GM19372 (cell line): ENCODE data around the gene EYS.
"Not testable (repeated sequence)": the region's sequence is repeated elsewhere in the genome, so short reads cannot be mapped to it uniquely, and the experiment has no call there.

Experiments used
- ATAC-seq: cut with Tn5 transposase; IDR thresholded peaks from one replicate; pipeline ENCODE4 v1.9.1; 2021; ENCODE audit warnings: mild to moderate bottlenecking, low read depth, moderate library complexity; ENCODE audit not compliant: unreplicated experiment

EYS gene

DNA sequence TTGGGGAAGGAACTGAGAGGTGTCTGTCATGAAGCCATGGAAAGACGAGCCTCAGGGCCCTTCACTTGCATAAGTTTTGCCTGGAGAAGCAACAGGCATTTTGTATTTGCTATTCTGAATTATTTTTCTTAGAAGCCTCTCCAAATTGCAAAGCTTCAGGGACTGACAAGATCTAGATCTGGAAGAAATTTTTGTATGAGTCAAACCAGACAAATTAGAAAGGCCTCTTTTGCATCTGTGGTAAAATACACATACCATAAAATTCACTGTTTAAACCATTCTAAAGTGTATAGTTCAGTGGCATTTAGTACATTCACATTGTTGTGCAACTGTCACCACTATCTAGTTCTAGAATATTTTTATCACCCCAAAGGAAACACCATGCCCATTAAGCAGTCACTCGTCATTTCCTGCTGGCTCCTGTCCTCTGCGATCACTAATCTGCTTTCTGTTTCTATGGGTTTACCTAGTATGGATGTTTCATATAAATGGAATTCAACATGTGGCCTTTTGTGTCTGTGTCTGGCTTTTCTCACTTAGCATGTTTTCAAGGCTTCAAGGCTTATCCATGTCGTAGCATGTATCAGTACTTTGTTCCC is 1802.3 kb downstream of the EYS start:
- no peak for ATAC-seq

DNA sequence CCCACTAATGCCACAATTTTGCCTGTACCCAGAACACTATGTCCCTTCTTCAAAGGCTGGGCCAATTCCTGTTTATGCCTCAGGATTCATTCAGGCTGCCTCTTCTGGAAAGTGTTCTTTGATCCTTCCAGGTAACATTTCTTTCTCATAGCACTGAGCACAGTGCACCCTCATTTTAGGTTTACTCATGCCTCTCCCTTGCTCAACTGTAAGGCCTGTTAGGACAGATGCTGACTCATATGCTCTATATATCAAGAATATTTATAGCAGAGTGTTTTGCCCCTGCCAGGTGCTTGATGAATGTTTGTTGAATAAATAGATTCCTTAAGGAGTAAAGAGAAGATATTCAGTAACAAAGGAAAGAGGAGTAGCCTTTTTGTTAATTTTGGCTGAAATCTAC is 1807.5 kb downstream of the EYS start:
- ATAC-seq, result no peak

DNA sequence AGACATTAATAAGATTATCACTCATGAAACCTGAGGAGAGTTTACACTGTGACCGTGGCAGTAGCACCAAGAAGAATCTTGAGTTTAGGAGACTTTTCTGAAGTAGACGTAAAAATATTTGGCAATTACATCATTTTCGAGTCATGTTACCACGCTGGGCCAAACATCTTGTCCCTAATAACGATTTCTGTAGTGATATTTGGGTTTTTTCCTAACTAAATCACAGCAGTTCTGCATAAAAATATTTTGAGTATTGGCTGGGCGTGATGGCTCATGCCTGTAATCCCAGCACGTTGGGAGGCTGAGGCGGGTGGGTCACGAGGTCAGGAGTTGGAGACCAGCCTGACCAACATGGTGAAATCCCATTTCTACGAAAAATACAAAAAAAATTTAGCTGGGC is 1809.1 kb downstream of the EYS start:
- ATAC-seq, result no peak

DNA sequence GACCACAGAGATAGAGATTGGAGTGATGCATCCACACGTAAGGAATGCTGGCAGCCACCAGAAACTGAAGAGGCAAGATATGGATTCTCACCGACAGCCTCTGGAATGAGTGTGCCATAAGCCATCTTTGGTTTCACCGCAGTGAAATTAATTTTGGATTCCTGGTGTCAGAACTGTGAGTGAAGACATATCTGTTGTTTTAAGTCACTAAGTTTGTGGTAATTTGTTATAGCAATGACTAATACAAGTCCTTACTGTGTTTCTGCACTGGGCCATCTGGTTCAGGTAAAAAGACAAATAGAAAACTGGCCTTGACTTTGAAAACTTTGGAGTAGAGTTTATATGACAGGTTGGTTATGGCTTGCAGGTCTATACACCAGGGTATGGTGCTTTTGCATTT is 1809.6 kb downstream of the EYS start:
- ATAC-seq, result no peak

- ATAC-seq, result no peak
Measured at GRCh38 chr6:63888416-63888815, 1818.6 kb downstream of the EYS start.

DNA sequence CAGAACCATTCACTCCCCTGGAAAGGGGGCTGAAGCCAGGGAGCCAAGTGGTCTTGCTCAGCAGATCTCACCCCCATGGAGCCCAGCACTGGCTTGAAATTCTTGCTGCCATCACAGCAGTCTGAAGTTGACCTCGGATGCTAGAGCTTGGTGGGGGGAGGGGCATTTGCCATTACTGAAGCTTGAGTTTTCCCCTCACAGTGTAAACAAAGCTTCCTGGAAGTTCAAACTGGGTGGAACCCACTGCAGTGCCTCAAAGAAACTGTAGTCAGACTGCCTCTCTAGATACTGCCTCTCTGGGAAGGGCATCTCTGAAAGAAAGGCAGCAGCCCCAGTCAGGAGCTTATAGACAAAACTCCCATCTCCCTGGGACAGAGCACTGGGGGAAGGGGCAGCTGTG is 1819.2 kb downstream of the EYS start:
- ATAC-seq, result not testable (repeated sequence)

GRCh38 chr6:63887002-63887751 is 1819.8 kb downstream of the EYS start:
- ATAC-seq, result no peak

GRCh38 chr6:63886341-63886740 is 1820.7 kb downstream of the EYS start:
- no peak for ATAC-seq

DNA sequence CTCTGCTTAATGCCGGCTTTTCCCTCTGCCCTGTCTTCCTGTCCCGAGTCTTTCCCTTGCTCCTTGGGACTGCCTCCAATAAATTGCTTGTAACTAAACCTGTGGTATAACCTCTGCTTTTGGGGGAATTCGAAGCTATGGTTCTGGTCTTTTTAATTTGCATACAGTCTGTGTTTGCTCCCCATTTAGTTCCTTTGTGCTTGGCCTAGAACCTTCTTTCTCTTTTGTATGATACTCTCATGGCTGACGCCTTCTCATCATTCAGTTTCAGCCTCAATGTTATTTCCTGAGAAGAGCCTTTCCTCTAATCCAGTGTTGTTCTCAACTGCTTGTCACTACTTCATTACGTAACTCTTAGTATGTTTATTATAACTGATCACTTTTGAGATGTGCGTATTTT is 1823.4 kb downstream of the EYS start:
- ATAC-seq, result no peak

- ATAC-seq, result no peak
Measured at GRCh38 chr6:63882208-63882607, 1824.8 kb downstream of the EYS start.

DNA sequence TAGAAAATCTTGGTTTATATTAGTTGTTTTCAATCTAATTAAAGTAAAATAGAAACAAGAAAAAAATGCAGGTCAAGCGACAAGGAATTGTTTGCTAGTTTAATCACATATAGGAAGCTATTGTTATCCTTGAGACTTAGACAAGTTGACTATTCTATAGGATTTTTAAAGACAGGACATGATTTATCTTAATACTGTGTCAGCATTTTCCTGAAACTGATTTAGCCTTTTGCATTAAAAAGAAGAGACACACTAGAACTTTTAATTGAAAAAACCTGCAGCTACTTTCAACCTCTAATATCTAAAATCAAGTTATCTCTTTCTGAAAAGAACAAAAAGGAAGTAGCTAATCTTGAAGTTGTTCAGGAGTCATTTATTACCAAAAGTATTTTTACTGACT is 1825.2 kb downstream of the EYS start:
- ATAC-seq, result no peak

GRCh38 chr6:63872233-63872632 is 1834.8 kb downstream of the EYS start:
- no peak for ATAC-seq

GRCh38 chr6:63868351-63868750 is 1838.7 kb downstream of the EYS start:
- no peak for ATAC-seq

DNA sequence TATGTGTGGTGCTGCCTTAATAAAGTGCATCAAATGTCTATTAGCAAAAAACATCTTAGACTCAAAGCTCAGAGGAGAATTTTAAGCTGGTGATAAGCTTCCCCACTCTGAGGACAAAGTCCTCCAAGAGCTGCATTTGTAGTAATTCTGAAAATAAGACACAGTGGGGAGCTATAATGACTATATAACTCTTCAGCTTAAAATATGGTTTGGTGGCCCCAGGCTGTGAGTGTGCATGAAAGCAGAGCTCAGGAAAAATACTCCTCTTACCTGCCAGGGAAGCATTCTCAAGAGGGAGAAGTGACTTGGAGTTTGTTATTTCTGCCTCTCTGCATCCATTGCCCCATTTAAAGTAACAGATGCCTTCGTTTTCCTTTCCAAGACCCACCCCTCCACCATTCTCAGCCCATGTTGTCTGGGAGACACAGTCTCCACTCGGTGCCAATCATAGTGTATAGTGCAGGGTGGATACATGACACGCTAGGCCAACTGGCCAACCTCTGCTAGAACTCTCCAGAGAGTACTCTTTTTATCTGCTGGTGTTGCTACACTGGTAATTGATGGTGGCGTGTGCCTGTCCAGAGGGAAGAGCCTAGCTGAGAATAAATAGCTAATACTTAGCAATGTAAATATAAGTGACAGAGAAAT is 1842.2 kb downstream of the EYS start:
- ATAC-seq, result no peak

DNA sequence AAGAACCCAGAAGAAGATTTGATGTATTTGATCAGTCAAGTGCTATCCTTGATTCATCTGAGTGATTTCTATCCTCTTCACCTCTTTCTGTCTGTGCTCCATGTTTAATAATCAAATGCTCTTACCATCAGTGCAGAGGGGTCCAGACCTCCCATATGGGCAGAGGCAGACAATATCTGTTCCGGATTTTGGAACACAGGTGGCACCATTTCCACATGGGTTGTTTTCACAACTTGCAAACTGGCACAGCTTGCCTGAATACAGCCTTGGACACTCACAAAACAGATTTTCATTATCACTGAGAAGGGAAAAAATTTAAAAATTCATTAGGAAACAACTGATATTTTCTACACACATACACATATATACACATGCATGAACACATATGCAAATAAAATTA is 1843.0 kb downstream of the EYS start:
- no peak for ATAC-seq

DNA sequence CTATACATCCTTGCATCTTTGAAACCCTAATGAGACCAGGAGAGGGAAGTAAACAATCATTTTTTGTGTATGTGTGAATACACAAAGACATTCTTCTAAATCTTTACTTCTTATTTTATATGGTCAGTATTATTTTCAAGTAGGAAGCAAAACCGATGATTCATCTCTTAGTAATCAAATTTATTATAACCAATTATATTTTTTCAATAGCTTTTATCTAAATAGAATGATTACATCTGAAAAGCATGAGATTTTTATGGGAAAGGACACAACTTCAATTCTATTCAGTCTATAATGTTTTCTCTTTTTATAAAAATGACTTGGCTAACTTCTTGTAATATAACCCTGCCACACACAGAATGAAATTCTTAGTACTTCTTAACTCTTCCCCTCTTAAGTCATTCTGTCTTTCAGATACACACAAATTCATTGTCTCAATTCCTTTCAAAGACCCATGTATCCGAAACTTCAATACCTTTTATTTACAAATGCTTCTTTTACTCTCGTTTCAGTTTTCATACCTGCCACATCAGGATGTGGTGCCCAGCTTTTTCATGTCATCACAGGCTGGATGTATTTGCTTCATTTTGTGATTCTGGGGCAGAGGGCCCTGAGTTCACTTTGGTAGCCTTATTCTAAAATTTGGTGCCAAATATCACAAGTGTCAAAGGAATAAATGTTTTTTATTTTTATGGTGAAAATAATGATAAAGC is 1844.4 kb downstream of the EYS start:
- ATAC-seq, result no peak

DNA sequence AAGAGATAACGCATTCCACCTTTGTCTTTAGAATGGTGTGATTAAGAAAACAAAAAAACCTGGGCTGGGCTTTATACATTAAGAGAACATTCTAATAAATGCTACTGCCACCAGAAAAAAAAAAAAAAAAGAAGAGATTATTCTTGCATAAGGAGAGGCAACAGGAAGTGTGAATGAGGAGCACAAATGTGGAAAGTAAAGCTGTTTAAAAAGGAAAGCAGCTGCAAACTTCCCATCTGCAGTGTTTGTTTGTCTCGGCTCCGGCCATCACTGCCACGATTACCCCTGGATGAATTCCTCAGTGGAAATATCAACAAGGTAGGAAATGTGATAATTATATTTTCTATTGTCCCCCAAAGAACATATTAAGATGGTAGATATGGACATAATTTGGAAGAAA is 1847.5 kb downstream of the EYS start:
- no peak for ATAC-seq

DNA sequence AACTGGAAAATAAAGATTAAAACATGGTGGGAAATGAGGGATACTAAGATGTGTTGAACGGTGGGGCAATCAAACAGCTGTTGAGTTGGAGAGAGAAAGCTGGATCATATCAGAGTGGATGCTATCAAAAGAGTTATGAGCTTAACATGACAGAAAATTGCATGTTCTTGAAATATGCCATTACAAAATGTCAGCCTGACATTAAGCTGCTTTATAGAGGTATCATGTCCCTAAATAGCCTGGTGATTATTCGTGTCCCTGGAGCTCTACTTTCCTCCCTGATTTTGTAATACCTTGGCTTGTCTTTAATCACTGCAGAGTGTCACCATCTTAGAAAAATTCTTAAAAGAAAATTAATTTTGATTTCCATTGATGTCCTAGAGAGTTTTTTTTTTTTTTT is 1848.3 kb downstream of the EYS start:
- no peak for ATAC-seq

DNA sequence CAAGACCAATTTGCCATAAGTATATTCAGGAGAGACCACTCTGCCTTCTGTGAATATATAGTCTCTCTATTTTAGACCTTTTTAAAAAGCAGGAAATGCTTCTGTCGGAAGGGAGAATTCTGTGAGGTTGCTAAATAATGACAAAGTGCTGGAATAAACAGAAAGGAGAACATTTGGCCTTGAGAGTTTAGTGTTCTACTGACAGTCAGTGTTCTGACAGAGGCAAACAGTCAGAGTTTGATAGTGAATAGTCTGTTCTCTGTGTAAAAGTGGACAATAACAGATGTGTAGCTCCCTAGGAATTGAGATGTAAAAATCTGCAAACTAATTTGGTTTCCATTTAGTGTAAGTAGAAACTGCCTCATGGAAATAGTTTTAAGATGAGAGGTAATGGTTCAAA is 1850.8 kb downstream of the EYS start:
- ATAC-seq, result no peak

GRCh38 chr6:63844287-63844686 is 1862.7 kb downstream of the EYS start:
- no peak for ATAC-seq

DNA sequence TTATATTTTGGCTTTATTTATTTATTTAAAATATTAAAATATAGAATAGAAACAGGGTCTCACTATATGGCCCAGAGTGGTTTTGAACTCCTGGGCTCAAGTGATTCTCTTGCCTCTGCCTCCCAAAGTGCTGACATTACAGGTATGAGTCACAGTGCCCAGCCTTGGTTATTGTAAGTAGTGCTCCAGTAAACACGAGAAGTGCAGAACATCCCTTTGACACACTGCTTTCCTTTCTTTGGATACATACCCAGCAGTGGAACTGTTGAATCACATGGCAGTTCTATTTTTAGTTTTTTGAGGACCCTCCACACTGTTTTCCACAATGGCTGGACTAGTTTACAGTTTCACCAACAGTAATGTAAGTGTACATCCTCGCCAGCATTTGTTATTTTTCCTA is 1867.5 kb downstream of the EYS start:
- ATAC-seq, result no peak
